GM19463 (cell line): Measurements from ENCODE around the gene SLC11A1.
A peak's percentile ranks its signal among the peaks of the same experiment; 100 is the strongest.

ENCODE experiments used
- ATAC-seq: cut with Tn5 transposase; IDR thresholded peaks from one replicate; pipeline ENCODE4 v1.9.1; 2021; ENCODE audit warnings: mild to moderate bottlenecking, moderate library complexity; ENCODE audit not compliant: unreplicated experiment

SLC11A1 gene

GRCh38 chr2:218403810-218404209 lies 21.7 kb downstream of the SLC11A1 start:
- ATAC-seq: no peak

- no peak for ATAC-seq
These were observed 22.4 kb downstream of the SLC11A1 start for GRCh38 chr2:218404351-218405085.

- ATAC-seq: no peak
These were observed 23.1 kb downstream of the SLC11A1 start for GRCh38 chr2:218405086-218405745.

DNA sequence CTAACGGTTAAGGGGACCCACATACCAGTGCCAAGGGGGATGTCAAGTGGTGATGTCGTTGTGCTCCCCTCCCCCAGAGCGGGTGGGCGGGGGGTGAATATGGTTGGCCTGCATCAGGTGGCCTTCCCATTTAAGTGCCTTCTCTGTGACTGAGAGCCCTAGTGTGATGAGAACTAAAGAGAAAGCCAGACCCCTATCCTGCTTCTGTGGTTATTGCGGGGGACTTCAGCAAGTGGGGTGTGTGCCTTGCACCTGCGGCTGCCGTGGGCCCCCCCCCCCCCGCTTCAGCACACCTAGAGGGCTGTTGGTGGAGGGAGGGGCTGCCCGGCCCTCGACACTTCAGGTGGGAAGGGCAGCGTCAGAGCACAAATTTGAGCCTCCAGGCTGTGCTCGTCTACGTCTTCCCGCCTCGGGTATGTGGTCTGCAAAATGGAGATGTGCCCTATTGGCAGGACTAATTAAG lies 23.7 kb downstream of the SLC11A1 start:
- ATAC-seq: peak; percentile 13

DNA sequence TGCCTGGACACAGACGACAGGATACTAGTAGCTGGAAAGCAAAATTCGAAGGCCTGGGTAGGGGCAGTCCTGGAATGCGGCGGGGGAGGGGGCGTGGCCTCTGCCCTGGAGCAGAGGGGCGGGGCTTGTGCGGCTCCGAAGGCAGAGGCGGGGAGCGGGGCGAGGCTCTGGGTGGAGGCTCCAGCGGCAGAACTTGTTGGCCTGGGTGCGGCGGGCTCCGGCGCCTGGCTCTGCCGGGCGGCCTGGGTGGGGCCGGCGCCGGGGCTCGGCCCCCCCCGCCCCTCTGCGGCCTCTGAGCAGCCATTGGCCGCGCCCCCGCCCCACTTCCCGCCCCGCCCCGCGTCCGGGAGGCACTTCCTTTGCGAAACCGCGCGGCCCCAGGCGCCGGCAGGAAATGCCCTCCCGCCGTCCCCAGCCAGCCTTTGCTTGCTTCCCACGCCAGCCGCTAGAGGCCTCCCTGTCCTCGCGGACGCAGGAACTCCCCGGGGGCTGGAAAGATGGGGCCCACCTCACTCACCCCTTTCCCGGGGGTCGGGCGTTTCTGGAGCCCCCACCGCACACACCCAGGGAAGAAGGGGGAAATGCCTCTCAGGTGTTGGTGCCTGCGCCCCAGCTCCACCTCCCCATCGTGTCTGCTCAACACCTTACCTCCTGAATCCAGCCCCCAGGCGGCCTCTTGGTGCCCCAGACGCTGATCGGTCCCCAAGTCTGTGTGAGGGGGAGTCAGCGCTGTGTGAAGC lies 24.3 kb downstream of the SLC11A1 start:
- peak; percentile 83 for ATAC-seq

DNA sequence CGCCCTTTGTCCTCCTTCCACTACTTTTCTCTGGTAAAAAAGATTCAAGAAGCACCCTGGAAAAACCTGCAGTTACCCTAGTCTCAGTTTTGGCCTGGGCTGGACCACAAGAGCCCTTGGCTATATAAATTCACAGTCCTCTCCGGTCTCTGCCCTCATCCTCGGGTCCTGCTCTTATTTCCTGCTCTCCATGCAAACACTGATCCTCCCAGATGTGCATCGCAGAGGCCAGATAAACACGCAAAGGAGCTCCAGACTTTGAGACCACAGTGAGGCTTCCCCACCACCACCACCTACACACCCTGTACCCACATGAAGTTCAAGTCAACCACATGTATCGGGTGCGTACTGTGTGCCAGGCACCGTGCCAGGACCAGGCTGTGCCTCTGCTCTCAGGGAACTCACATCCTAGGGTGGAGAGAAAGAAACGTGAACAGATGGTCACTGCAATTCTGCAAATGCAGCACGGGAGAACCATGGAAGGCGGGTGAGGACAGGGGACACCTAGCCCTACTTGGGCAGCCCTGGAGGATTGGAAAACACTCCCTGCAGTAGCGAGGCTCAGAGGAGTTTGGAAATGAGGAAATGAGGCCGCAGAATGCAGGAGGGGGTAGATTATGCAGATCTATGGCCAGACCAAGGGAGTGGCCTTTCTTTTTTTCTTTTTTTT lies 25.0 kb downstream of the SLC11A1 start:
- ATAC-seq: peak; percentile 1

- no peak for ATAC-seq
These were observed 25.6 kb downstream of the SLC11A1 start for GRCh38 chr2:218407717-218408116.

GRCh38 chr2:218418321-218418716 lies 36.2 kb downstream of the SLC11A1 start:
- no peak for ATAC-seq

DNA sequence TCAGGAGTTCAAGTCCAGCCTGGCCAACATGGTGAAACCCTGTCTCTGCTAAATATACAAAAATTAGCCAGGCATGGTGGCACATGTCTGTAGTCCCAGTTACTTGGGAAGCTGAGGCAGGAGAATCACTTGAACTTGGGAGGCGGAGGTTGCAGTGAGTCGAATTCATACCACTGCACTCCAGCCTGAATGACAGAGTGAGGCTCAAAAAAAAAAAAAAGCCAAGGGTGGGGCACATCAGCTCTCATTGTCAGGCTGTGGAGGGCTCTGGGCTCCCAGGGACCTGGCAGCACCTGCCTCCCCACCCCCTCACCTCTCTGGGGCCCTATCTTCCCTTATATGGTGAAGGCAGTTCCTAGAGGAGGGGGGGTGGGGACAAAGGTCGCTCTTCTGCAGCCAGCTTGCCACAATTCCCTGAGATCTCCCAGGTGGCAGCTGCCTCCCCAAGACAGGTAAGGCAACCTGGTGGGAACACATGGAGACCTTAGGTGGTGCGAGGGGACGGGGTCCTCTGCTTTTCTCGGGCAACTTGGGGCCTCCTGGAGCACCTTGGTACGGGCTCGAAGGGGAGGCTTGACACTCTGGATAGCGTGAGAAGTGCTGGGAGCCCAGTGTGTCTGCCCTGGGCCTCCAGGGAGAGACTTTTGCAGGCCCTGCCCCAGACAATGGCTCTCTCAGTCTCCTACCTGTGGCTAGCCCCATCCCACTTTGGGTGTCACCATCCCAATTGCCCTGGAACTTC lies 36.8 kb downstream of the SLC11A1 start, which contains the start of gene VIL1:
TSS of gene VIL1 (plus strand) at position 407 of the 742 bp plus-strand sequence. CDS start 4,656 bp downstream, outside the sequence.
- ATAC-seq: no peak

- ATAC-seq: no peak
These were observed 37.6 kb downstream of the SLC11A1 start for GRCh38 chr2:218419630-218420216.

- no peak for ATAC-seq
These were observed 39.0 kb downstream of the SLC11A1 start for GRCh38 chr2:218421027-218421426.

DNA sequence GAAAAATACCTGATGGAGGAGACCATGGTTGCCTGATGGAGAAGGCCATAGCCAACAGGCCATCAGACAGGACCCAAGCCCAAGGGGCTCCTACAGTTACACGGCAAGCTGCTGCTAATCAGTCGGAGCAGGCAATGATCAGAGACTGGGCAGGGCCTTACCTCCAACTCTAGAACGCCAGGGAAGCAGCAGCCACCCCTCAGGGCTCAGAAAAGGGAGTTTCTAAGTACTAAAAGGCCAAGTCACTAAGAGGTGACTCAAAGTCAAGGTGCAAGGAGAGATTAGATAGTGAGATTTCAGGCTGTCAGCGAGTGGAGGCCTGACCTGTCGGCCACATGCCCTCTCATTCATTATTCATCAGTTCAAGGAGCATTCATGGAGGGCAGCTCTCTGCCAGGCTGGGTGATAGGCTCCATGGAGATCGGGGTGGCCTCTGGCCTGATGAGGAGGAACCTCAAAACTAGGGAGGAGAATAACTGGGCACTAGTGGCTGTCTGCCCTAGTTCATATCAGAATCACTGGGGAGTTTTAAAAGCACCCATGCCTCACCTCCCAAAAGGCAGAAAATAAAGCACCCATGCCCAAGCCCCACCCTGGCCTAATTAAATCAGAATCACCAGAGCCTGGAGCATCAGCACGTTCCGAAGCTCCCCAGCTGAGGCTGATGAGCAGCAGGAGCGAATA lies 40.5 kb downstream of the SLC11A1 start:
- ATAC-seq: no peak

DNA sequence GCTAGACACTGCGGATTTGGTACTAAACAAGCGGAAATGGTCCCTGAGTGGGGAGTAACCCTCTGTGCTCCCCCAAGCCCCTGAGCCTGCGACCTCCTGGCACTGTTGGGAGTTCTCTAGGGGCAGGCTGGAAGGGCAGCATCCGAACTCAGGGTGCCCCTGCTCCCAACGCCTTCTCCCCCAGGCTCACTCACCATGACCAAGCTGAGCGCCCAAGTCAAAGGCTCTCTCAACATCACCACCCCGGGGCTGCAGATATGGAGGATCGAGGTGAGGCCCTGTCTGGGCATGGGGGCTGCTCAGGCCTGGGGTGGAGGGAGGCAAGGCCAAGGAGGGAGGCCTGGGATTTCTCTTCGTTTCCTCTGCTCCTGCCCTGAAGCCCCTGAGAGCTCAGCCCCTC lies 41.5 kb downstream of the SLC11A1 start:
- ATAC-seq: no peak

DNA sequence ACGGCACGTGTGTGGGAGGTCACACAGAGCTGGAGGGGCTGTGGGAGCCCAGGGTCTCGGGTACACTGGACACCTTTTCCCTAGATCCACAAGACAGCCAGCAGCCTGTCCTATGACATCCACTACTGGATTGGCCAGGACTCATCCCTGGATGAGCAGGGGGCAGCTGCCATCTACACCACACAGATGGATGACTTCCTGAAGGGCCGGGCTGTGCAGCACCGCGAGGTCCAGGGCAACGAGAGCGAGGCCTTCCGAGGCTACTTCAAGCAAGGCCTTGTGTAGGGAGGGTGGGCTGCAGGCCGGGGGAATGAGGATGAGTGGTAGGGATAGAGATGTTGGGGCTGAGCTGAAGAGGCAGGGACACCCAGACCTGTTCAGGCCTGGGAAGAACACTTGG lies 43.5 kb downstream of the SLC11A1 start:
- ATAC-seq: no peak

DNA sequence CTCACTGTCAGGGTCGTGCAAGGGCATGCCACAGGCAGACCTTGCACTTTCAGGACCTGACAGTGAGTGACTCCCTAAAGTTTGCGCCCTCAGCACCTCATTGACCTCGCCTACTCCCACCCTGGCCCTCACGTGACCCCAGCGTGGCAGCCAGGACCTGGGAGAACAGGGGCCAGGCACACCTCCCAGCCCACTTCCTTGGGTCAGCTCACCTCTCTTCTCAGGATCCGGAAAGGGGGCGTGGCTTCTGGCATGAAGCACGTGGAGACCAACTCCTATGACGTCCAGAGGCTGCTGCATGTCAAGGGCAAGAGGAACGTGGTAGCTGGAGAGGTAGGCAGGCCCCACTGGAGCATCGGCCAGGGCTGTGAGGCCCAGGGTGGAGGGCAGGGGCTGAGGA lies 45.7 kb downstream of the SLC11A1 start:
- ATAC-seq: no peak

GRCh38 chr2:218428846-218429558 lies 46.9 kb downstream of the SLC11A1 start:
- ATAC-seq: no peak

GRCh38 chr2:218429911-218430692 lies 48.0 kb downstream of the SLC11A1 start:
- ATAC-seq: no peak

GRCh38 chr2:218430721-218431120 lies 48.6 kb downstream of the SLC11A1 start:
- ATAC-seq: no peak
